Kidney (tissue), 14 donors: ENCODE data around the gene SCFD2. TPM values are rescaled to one million over a fixed set of nuclear protein-coding genes. Genes with fewer than 3 reads are reported as not detected.

Experiments
- DNase-seq, 5 donors: peaks; one replicate each; pipeline ENCODE4 v3.0.0-alpha.2; 2013 to 2020
- FAIRE-seq: peaks from 2 replicates; lab custom pipeline; 2012; peaks lifted over from hg19 to GRCh38; lab: Jason Lieb, UNC
- H3K27ac ChIP-seq, 2 donors: one replicate each; pipeline ENCODE4 v1.7.0; 2013; ENCODE audit warnings: low read depth in 2 of 2, low read length in 2 of 2, inconsistent platforms in 1 of 2
- H3K27me3 ChIP-seq: one replicate; pipeline ENCODE4 v1.7.1; 2013; ENCODE audit warnings: low read length, inconsistent platforms; ENCODE audit not compliant: control insufficient read depth, insufficient read depth
- H3K36me3 ChIP-seq, 3 donors: one replicate each; pipeline versions ENCODE4 v1.7.0 to v1.7.1; 2013; ENCODE audit warnings: low read length in 3 of 3, control low read depth in 1 of 3, inconsistent platforms in 1 of 3; ENCODE audit not compliant: insufficient read depth in 3 of 3, control insufficient read depth in 2 of 3
- H3K4me1 ChIP-seq, 3 donors: one replicate each; pipeline versions ENCODE4 v1.7.0 to v1.7.1; 2013; ENCODE audit warnings: low read length in 3 of 3, inconsistent platforms in 1 of 3, low read depth in 1 of 3; ENCODE audit not compliant: control insufficient read depth in 2 of 3, insufficient read depth in 2 of 3
- H3K4me3 ChIP-seq, 3 donors: one replicate each; pipeline versions ENCODE4 v1.7.0 to v1.8.1; 2013; ENCODE audit warnings: low read length in 3 of 3, control low read depth in 1 of 3, inconsistent platforms in 1 of 3
- H3K9ac ChIP-seq, 3 donors: one replicate each; pipeline versions ENCODE4 v1.7.0 to v1.7.1; 2013; ENCODE audit warnings: low read length in 3 of 3, control low read depth in 1 of 3, inconsistent platforms in 1 of 3
- H3K9me3 ChIP-seq, 3 donors: one replicate each; pipeline versions ENCODE4 v1.7.0 to v1.7.1; 2013; ENCODE audit warnings: low read length in 3 of 3, control low read depth in 1 of 3, inconsistent platforms in 1 of 3; ENCODE audit not compliant: control insufficient read depth in 2 of 3, insufficient read depth in 1 of 3
- intact Hi-C: fragments of 100-400 bp; cut with DNase I; formaldehyde crosslinking; loops from one replicate; pipeline ENCODE4 v1.11.1; 2022
- polyA plus RNA-seq: library from polyadenylated mRNA; stranded (reverse); fragments of 350-450 nt; fragmentation: Illumina TruSeq; extraction: RNeasy Lipid Tissue Mini Kit (QIAGEN cat#74804); gene quantifications from one replicate; pipeline ENCODE4 v1.2.3, GENCODE V29; 2014; ENCODE audit warnings: low read depth, low replicate concordance; ENCODE audit not compliant: insufficient read depth
- total RNA-seq: library from RNA; stranded (reverse); fragmentation: NEBNext Ultra II Directional; extraction: Animal tissue kit (Norgen Biotek cat#: 25700); gene quantifications from one replicate; pipeline ENCODE4 v1.2.1, GENCODE V29; 2021
- TF ChIP-seq, protein P1 (sequence below): IDR thresholded peaks from 3 replicates; pipeline ENCODE4 v1.5.1; 2012; ENCODE audit warnings: mild to moderate bottlenecking, moderate library complexity, borderline replicate concordance; ENCODE audit not compliant: insufficient read depth; ENCODE audit errors: extremely low read depth
- donor health status: control.
- donor health status: control.
- donor health status: control.
- donor health status: control.
- donor health status: control.
- donor health status: DM: yes; HTN: yes; CAD: no.
- donor health status: Normal renal cell carcinoma (clear cell type).

The SCFD2 gene
- total and polyA plus RNA-seq, 2 donors from 2014 or later, result 6.1 to 20.8 TPM

- no peak for FAIRE-seq
- intact Hi-C loops, result no loop called here
- Histone ChIP-seq H3K4me3 (no peak overlapping the region), H3K27ac (no peak overlapping the region), H3K9me3 (no peaks in the 10 kb centered on the region), H3K9ac (no peak overlapping the region), H3K4me1 (peaks cover 0 to 3% (median 0%) of the 10 kb centered on the region in 3 donors), H3K27me3 (no peaks in the 10 kb centered on the region), H3K36me3 (no peaks in the 10 kb centered on the region)
- TF ChIP-seq, protein P1, sequence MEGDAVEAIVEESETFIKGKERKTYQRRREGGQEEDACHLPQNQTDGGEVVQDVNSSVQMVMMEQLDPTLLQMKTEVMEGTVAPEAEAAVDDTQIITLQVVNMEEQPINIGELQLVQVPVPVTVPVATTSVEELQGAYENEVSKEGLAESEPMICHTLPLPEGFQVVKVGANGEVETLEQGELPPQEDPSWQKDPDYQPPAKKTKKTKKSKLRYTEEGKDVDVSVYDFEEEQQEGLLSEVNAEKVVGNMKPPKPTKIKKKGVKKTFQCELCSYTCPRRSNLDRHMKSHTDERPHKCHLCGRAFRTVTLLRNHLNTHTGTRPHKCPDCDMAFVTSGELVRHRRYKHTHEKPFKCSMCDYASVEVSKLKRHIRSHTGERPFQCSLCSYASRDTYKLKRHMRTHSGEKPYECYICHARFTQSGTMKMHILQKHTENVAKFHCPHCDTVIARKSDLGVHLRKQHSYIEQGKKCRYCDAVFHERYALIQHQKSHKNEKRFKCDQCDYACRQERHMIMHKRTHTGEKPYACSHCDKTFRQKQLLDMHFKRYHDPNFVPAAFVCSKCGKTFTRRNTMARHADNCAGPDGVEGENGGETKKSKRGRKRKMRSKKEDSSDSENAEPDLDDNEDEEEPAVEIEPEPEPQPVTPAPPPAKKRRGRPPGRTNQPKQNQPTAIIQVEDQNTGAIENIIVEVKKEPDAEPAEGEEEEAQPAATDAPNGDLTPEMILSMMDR, result peak; percentile 17
- DNase-seq, result peak in 2 of 5 donors; percentile 25 to 49
These were observed 52.4 kb downstream of the SCFD2 start for GRCh38 chr4:53313510-53313909.

- FAIRE-seq (no peak), DNase-seq (no peak)
- H3K27ac ChIP-seq, result no peak overlapping the region
- H3K9ac ChIP-seq, result no peak overlapping the region
- H3K9me3 ChIP-seq, result no peaks in the 10 kb centered on the region
- intact Hi-C loops, result no loop called here
- no peaks in the 10 kb centered on the region for H3K27me3 ChIP-seq
- no peaks in the 10 kb centered on the region for H3K4me1 ChIP-seq
- no peak overlapping the region for H3K4me3 ChIP-seq
- TF ChIP-seq, protein P1, result no peak
- H3K36me3 ChIP-seq, result no peaks in the 10 kb centered on the region
These were observed 56.4 kb downstream of the SCFD2 start for GRCh38 chr4:53309321-53310040.

- DNase-seq (no peak), FAIRE-seq (no peak)
- Histone ChIP-seq H3K9ac (no peak overlapping the region), H3K27me3 (no peaks in the 10 kb centered on the region), H3K27ac (no peak overlapping the region), H3K36me3 (no peaks in the 10 kb centered on the region), H3K4me3 (no peak overlapping the region), H3K4me1 (no peaks in the 10 kb centered on the region), H3K9me3 (no peaks in the 10 kb centered on the region)
- intact Hi-C loops, result no loop called here
- TF ChIP-seq, protein P1, result no peak
These were observed 57.8 kb downstream of the SCFD2 start for GRCh38 chr4:53307819-53308780.
